Breast epithelium (tissue), 4 donors: ENCODE results near the gene THSD8. TPM values are rescaled to one million over a fixed set of nuclear protein-coding genes. Genes with fewer than 3 reads are reported as not detected.
"Not testable (repeated sequence)": the region's sequence is repeated elsewhere in the genome, so short reads cannot be mapped to it uniquely, and the experiment has no call there.

ENCODE experiments used
- DNase-seq, 2 donors: peaks; one replicate each; pipeline ENCODE4 v3.0.0-alpha.2; 2019; ENCODE audit warnings: low spot score in 2 of 2
- H3K27ac ChIP-seq, 2 donors: fragments of 200-600 bp; sonication (generic) in 1 of 2; one replicate each; pipeline ENCODE4 v1.5.1; 2016 to 2019; ENCODE audit warnings: mild to moderate bottlenecking in 1 of 2
- H3K27me3 ChIP-seq, 2 donors: fragments of 200-600 bp; sonication (generic) in 1 of 2; one replicate each; pipeline versions ENCODE4 v1.5.1 to v1.6.0; 2017 to 2019; ENCODE audit warnings: control low read depth in 1 of 2, mild to moderate bottlenecking in 1 of 2
- H3K36me3 ChIP-seq: fragments of 200-600 bp; one replicate; pipeline ENCODE4 v1.5.1; 2019
- H3K4me1 ChIP-seq, 2 donors: fragments of 200-600 bp; sonication (generic); one replicate each; pipeline ENCODE4 v1.5.1; 2016 to 2019; ENCODE audit warnings: control low read depth in 1 of 2
- H3K4me3 ChIP-seq, 3 donors: fragments of 200-600 bp; sonication (generic); 1 replicate in 2 of 3; 2 replicates in 1 of 3; pipeline ENCODE4 v1.5.1; 2016 to 2019; ENCODE audit warnings: mild to moderate bottlenecking in 3 of 3, moderate library complexity in 2 of 3
- H3K9me3 ChIP-seq, 2 donors: fragments of 200-600 bp; sonication (generic) in 1 of 2; one replicate each; pipeline ENCODE4 v1.5.1; 2016 to 2019; ENCODE audit warnings: control low read depth in 1 of 2
- CTCF ChIP-seq, 3 donors: fragments of 450-650 bp; IDR thresholded peaks; one replicate each; pipeline ENCODE4 v1.5.1; 2016 to 2017; ENCODE audit warnings: antibody characterized with exemption in 3 of 3, mild to moderate bottlenecking in 3 of 3, moderate library complexity in 3 of 3
- POLR2A ChIP-seq: fragments of 450-650 bp; IDR thresholded peaks from one replicate; pipeline ENCODE4 v1.6.1; 2016; ENCODE audit warnings: antibody characterized with exemption, mild to moderate bottlenecking, moderate library complexity
- POLR2AphosphoS5 ChIP-seq, 3 donors: sonication (generic); formaldehyde crosslinking; IDR thresholded peaks; one replicate each; pipeline ENCODE4 v1.6.1; 2017; ENCODE audit warnings: antibody characterized with exemption in 3 of 3
- intact Hi-C: fragments of 100-400 bp; cut with DNase I; formaldehyde crosslinking; loops from one replicate; pipeline ENCODE4 v1.15.1; 2023; ENCODE audit warnings: low total_unique reads
- total RNA-seq, 3 donors: library from RNA; depleted of rRNA; stranded (reverse); fragments of >200 nt; gene quantifications; one replicate each; pipeline ENCODE4 v1.1.0, GENCODE V29; 2016

The THSD8 gene
- total RNA-seq, 3 donors from 2014 or later = not detected

- H3K36me3 ChIP-seq = no peaks in the 10 kb centered on the region
- DNase-seq = peak in 1 of 2 donors; percentile 61
- TF ChIP-seq POLR2AphosphoS5 (IDR thresholded peaks at IDR 0.05) (peak; percentile 68 to 93 (median 72)), CTCF (IDR thresholded peaks at IDR 0.05) (peak; percentile 97 to 99 (median 99)), POLR2A (peak; percentile 26)
- intact Hi-C loops = no loop called here
- peaks cover 0 to 17% of the 10 kb centered on the region in 2 donors for H3K4me1 ChIP-seq
- peak overlapping the region in 1 of 3 donors; percentile 6 for H3K4me3 ChIP-seq
- peak overlapping the region; percentile 1 to 64 for H3K27ac ChIP-seq
- no peaks in the 10 kb centered on the region for H3K27me3 ChIP-seq
- H3K9me3 ChIP-seq = no peaks in the 10 kb centered on the region
These were observed 5.5 kb upstream of the THSD8 start for GRCh38 chr19:12796146-12797071.

GRCh38 chr19:12797141-12797587 lies 4.7 kb upstream of the THSD8 start:
- Histone ChIP-seq H3K27ac (no peak overlapping the region), H3K4me1 (peaks cover 0 to 17% of the 10 kb centered on the region in 2 donors), H3K4me3 (no peak overlapping the region), H3K9me3 (no peaks in the 10 kb centered on the region), H3K36me3 (no peaks in the 10 kb centered on the region), H3K27me3 (no peaks in the 10 kb centered on the region)
- intact Hi-C loops = no loop called here
- TF ChIP-seq POLR2A = no peak
- no peak for TF ChIP-seq CTCF (IDR thresholded peaks at IDR 0.05)
- TF ChIP-seq POLR2AphosphoS5 (IDR thresholded peaks at IDR 0.05) = no peak
- no peak for DNase-seq

GRCh38 chr19:12797607-12798006 lies 4.3 kb upstream of the THSD8 start:
- H3K27me3 ChIP-seq, H3K4me3 ChIP-seq, H3K27ac ChIP-seq, H3K36me3 ChIP-seq, intact Hi-C loops, DNase-seq, H3K9me3 ChIP-seq: not testable (repeated sequence)
- peaks cover 0 to 17% of the 10 kb centered on the region in 2 donors for H3K4me1 ChIP-seq

- Histone ChIP-seq H3K27me3 (no peaks in the 10 kb centered on the region), H3K4me1 (peaks cover 0 to 13% of the 10 kb centered on the region in 2 donors), H3K27ac (no peak overlapping the region), H3K4me3 (peak overlapping the region in 1 of 3 donors; percentile 89), H3K36me3 (no peaks in the 10 kb centered on the region), H3K9me3 (no peaks in the 10 kb centered on the region)
- no peak for DNase-seq
- intact Hi-C loops = no loop called here
- TF ChIP-seq CTCF (IDR thresholded peaks at IDR 0.05) = no peak
- no peak for TF ChIP-seq POLR2A
- no peak for TF ChIP-seq POLR2AphosphoS5 (IDR thresholded peaks at IDR 0.05)
These were observed 2.0 kb upstream of the THSD8 start for GRCh38 chr19:12799742-12800465.

GRCh38 chr19:12800466-12800770 lies 1.5 kb upstream of the THSD8 start:
- no peaks in the 10 kb centered on the region for H3K27me3 ChIP-seq
- H3K27ac ChIP-seq = no peak overlapping the region
- DNase-seq = no peak
- H3K36me3 ChIP-seq = no peaks in the 10 kb centered on the region
- H3K9me3 ChIP-seq = no peaks in the 10 kb centered on the region
- H3K4me3 ChIP-seq = peak overlapping the region; percentile 77 to 96 (median 89)
- H3K4me1 ChIP-seq = peaks cover 0 to 13% of the 10 kb centered on the region in 2 donors
- TF ChIP-seq POLR2AphosphoS5 (IDR thresholded peaks at IDR 0.05) (no peak), POLR2A (no peak), CTCF (IDR thresholded peaks at IDR 0.05) (no peak)
- intact Hi-C loops = no loop called here
